Astrocyte (in vitro differentiated cells and primary cell): ENCODE data around the gene NUP214. TPM values are rescaled to one million over a fixed set of nuclear protein-coding genes. Genes with fewer than 3 reads are reported as not detected.

Source experiments
- DNase-seq: peaks from one replicate; pipeline ENCODE4 v3.0.0-alpha.2; 2010; ENCODE audit warnings: low read depth
- FAIRE-seq: peaks from 2 replicates; lab custom pipeline; 2011; peaks lifted over from hg19 to GRCh38; lab: Jason Lieb, UNC
- H2AFZ ChIP-seq: 2 replicates; pipeline ENCODE4 v1.6.0; 2012; ENCODE audit warnings: low read depth, low read length, inconsistent platforms
- H3K27ac ChIP-seq: 2 replicates; pipeline ENCODE4 v1.5.1; 2011; ENCODE audit warnings: low read depth, low read length, inconsistent platforms
- H3K27me3 ChIP-seq: 2 replicates; pipeline ENCODE4 v1.6.0; 2011; ENCODE audit warnings: low read length, inconsistent platforms; ENCODE audit not compliant: insufficient read depth
- H3K36me3 ChIP-seq: 2 replicates; pipeline ENCODE4 v1.5.1; 2011; ENCODE audit warnings: low read length, inconsistent platforms; ENCODE audit not compliant: insufficient read depth
- H3K4me1 ChIP-seq: 2 replicates; pipeline ENCODE4 v1.5.1; 2011; ENCODE audit warnings: low read length, inconsistent platforms; ENCODE audit not compliant: insufficient read depth
- H3K4me2 ChIP-seq: 2 replicates; pipeline ENCODE4 v1.6.0; 2012; ENCODE audit warnings: low read length, inconsistent platforms
- H3K4me3 ChIP-seq: 2 replicates; pipeline ENCODE4 v1.5.1; 2011; ENCODE audit warnings: low read depth, mild to moderate bottlenecking, low read length, inconsistent platforms; ENCODE audit not compliant: insufficient read depth
- H3K79me2 ChIP-seq: 2 replicates; pipeline ENCODE4 v1.6.0; 2012; ENCODE audit warnings: mild to moderate bottlenecking, low read length, inconsistent platforms; ENCODE audit not compliant: insufficient read depth
- H3K9ac ChIP-seq: 2 replicates; pipeline ENCODE4 v1.6.0; 2012; ENCODE audit warnings: mild to moderate bottlenecking, low read length, inconsistent platforms
- H3K9me3 ChIP-seq: 2 replicates; pipeline ENCODE4 v1.5.1; 2012; ENCODE audit warnings: low read depth, mild to moderate bottlenecking, low read length, inconsistent platforms; ENCODE audit not compliant: insufficient read depth
- H4K20me1 ChIP-seq: 2 replicates; pipeline ENCODE4 v1.6.0; 2012; ENCODE audit warnings: low read length, inconsistent platforms; ENCODE audit not compliant: insufficient read depth
- H3K27ac Mint-ChIP-seq: one replicate; pipeline ENCODE4 v1.8.0; 2021; ENCODE audit warnings: mild to moderate bottlenecking, mixed read lengths; ENCODE audit not compliant: unreplicated experiment
- H3K27me3 Mint-ChIP-seq: one replicate; pipeline ENCODE4 v1.8.0; 2021; ENCODE audit warnings: low read depth, mixed read lengths; ENCODE audit not compliant: unreplicated experiment
- H3K36me3 Mint-ChIP-seq: one replicate; pipeline ENCODE4 v1.8.0; 2021; ENCODE audit warnings: low read depth, mixed read lengths; ENCODE audit not compliant: unreplicated experiment
- H3K4me1 Mint-ChIP-seq: one replicate; pipeline ENCODE4 v1.8.0; 2021; ENCODE audit warnings: low read depth, mixed read lengths; ENCODE audit not compliant: unreplicated experiment
- H3K4me3 Mint-ChIP-seq: one replicate; pipeline ENCODE4 v1.8.0; 2021; ENCODE audit warnings: mild to moderate bottlenecking, moderate library complexity, mixed read lengths; ENCODE audit not compliant: unreplicated experiment
- H3K9me3 Mint-ChIP-seq: one replicate; pipeline ENCODE4 v1.8.0; 2021; ENCODE audit warnings: mild to moderate bottlenecking, mixed read lengths; ENCODE audit not compliant: unreplicated experiment
- EZH2 ChIP-seq: IDR thresholded peaks from 2 replicates; pipeline ENCODE4 v1.6.1; 2012; ENCODE audit warnings: mild to moderate bottlenecking, low read length, inconsistent platforms; ENCODE audit not compliant: insufficient read depth
- total RNA-seq: library from RNA; stranded (reverse); gene quantifications from 2 replicates; pipeline ENCODE4 v1.2.1, GENCODE V29; 2021
- TF ChIP-seq, protein P1 (sequence below): IDR thresholded peaks from 2 replicates; pipeline ENCODE4 v1.5.1; 2011; ENCODE audit warnings: low read depth, mild to moderate bottlenecking, inconsistent platforms, low read length, moderate library complexity; ENCODE audit not compliant: insufficient read depth

Gene NUP214
- total RNA-seq, 1 donor from 2014 or later = 30.5 TPM

DNA sequence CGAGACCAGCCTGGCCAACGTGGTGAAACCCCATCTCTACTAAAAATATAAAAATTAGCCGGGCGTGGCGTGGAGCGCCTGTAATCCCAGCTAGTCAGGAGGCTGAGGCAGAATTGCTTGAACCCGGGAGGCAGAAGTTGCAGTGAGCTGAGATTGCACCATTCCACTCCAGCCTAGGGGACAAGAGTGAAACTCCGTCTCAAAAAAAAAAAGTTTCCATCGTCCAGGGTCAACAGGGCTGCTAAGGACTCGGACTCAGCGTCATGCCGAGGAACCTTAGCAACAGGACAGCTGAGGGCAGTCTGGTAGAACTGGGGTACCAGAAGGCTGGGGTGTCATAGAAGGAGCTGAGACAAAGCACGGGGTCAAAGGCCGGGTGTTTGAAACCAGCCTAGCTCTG lies 129.2 kb downstream of the NUP214 start:
- Histone ChIP-seq H3K27ac (no peak overlapping the region), H4K20me1 (no peaks in the 10 kb centered on the region), H3K4me2 (no peak overlapping the region), H3K79me2 (no peaks in the 10 kb centered on the region), H3K4me3 (no peak overlapping the region), H3K9ac (no peak overlapping the region), H3K36me3 (no peaks in the 10 kb centered on the region), H2AFZ (no peak overlapping the region), H3K9me3 (no peaks in the 10 kb centered on the region), H3K4me1 (peaks cover 10% of the 10 kb centered on the region), H3K27me3 (no peaks in the 10 kb centered on the region)
- no peaks in the 10 kb centered on the region for H3K36me3 Mint-ChIP-seq
- no peak for DNase-seq
- H3K9me3 Mint-ChIP-seq = no peaks in the 10 kb centered on the region
- H3K27ac Mint-ChIP-seq = no peak overlapping the region
- no peak for FAIRE-seq
- TF ChIP-seq EZH2 = no peak
- TF ChIP-seq, protein P1, sequence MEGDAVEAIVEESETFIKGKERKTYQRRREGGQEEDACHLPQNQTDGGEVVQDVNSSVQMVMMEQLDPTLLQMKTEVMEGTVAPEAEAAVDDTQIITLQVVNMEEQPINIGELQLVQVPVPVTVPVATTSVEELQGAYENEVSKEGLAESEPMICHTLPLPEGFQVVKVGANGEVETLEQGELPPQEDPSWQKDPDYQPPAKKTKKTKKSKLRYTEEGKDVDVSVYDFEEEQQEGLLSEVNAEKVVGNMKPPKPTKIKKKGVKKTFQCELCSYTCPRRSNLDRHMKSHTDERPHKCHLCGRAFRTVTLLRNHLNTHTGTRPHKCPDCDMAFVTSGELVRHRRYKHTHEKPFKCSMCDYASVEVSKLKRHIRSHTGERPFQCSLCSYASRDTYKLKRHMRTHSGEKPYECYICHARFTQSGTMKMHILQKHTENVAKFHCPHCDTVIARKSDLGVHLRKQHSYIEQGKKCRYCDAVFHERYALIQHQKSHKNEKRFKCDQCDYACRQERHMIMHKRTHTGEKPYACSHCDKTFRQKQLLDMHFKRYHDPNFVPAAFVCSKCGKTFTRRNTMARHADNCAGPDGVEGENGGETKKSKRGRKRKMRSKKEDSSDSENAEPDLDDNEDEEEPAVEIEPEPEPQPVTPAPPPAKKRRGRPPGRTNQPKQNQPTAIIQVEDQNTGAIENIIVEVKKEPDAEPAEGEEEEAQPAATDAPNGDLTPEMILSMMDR = no peak
- H3K27me3 Mint-ChIP-seq = peaks cover 6% of the 10 kb centered on the region
- no peak overlapping the region for H3K4me3 Mint-ChIP-seq
- peaks cover 10% of the 10 kb centered on the region for H3K4me1 Mint-ChIP-seq

DNA sequence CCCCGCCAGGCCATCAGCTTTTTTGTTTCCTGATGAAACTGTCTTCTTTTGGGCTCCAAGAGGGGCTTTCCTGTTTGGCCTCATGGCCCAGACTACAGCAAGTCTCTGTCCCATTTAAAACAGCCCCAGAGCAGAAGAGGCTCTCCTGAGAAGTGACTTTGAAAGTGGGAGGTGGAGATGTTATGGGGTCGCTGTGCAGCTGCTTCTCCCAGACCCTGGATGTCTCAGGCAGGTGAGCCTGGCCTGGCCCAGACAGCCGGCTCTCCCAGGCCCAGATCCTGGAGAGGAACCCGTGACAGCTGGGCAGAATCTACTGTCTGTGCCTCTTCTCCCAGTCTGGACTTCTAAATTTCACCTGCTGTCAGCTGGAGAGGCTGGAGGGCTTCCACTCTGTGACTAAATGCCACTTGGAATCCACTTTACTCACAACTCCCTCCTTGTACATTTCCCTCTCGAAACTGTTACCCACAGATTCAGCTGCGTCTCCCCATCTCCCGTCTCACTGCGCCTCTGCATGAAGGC lies 130.4 kb downstream of the NUP214 start:
- H3K9me3 ChIP-seq = no peaks in the 10 kb centered on the region
- H2AFZ ChIP-seq = peak overlapping the region; percentile 96
- no peak for TF ChIP-seq EZH2
- TF ChIP-seq, protein P1 = no peak
- H3K4me3 ChIP-seq = no peak overlapping the region
- no peaks in the 10 kb centered on the region for H3K36me3 ChIP-seq
- no peak overlapping the region for H3K9ac ChIP-seq
- FAIRE-seq = no peak
- H3K4me1 Mint-ChIP-seq = peaks cover 10% of the 10 kb centered on the region
- peak overlapping the region; percentile 22 for H3K4me3 Mint-ChIP-seq
- H3K27ac Mint-ChIP-seq = peak overlapping the region; percentile 64
- H3K27me3 Mint-ChIP-seq = peaks cover 13% of the 10 kb centered on the region
- H3K36me3 Mint-ChIP-seq = peaks cover 3% of the 10 kb centered on the region
- H3K4me1 ChIP-seq = peaks cover 10% of the 10 kb centered on the region
- H3K27me3 ChIP-seq = no peaks in the 10 kb centered on the region
- H3K79me2 ChIP-seq = no peaks in the 10 kb centered on the region
- no peak overlapping the region for H3K27ac ChIP-seq
- peaks cover 2% of the 10 kb centered on the region for H3K9me3 Mint-ChIP-seq
- H3K4me2 ChIP-seq = peak overlapping the region; percentile 71
- H4K20me1 ChIP-seq = no peaks in the 10 kb centered on the region
- DNase-seq = no peak

DNA sequence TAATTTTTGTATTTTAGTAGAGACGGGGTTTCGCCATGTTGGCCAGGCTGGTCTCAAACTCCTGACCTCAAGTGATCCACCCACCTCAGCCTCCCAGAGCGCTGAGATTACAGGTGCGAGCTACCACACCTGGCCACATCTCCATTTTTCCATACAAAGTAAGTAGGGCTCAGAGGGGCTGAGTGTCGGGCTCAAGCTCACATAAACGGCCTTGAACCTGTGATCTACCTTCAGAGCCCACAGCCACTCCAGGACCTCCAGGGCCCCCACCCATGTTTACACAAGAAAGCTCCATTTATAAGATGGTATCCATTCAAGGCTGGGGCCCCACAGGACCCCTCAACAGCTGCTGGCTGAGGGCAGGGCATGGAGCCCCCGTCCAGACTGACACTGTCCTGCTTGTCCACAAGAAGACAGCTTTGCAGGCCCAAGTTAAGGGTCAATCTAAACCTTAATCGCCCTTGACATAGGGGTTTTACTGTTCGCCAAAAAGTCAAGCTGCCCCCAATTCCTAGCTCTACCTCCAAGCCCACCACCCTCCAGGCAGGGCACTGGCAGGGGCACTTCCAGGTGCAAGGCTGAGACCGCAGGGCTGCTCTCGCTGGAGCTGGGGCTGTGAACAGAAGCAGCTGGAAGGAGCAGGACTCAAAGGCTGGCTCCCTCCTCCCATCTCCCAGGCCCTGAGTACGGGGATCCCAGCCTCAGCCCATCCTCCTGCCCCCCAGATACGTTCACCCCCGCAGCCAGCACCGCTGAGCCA lies 132.1 kb downstream of the NUP214 start:
- no peak for DNase-seq
- Mint-ChIP-seq H3K27ac (no peak overlapping the region), H3K4me3 (no peak overlapping the region), H3K9me3 (peaks cover 2% of the 10 kb centered on the region), H3K27me3 (peaks cover 12% of the 10 kb centered on the region), H3K4me1 (peaks cover 10% of the 10 kb centered on the region), H3K36me3 (peaks cover 5% of the 10 kb centered on the region)
- TF ChIP-seq, protein P1 = no peak
- TF ChIP-seq EZH2 = no peak
- no peak overlapping the region for H2AFZ ChIP-seq
- H3K4me3 ChIP-seq = no peak overlapping the region
- no peaks in the 10 kb centered on the region for H3K9me3 ChIP-seq
- H3K27me3 ChIP-seq = no peaks in the 10 kb centered on the region
- H3K4me2 ChIP-seq = no peak overlapping the region
- no peak overlapping the region for H3K9ac ChIP-seq
- no peaks in the 10 kb centered on the region for H4K20me1 ChIP-seq
- H3K4me1 ChIP-seq = peaks cover 10% of the 10 kb centered on the region
- H3K79me2 ChIP-seq = no peaks in the 10 kb centered on the region
- H3K27ac ChIP-seq = no peak overlapping the region
- H3K36me3 ChIP-seq = no peaks in the 10 kb centered on the region
- FAIRE-seq = no peak
